ENCODE measurements around the gene PIK3CA. TPM values are rescaled to one million over a fixed set of nuclear protein-coding genes. Genes with fewer than 3 reads are reported as not detected.

Gene PIK3CA
- total and polyA plus RNA-seq, 2 experiments from 2014 or later: 5.1 to 13.4 TPM

DNA sequence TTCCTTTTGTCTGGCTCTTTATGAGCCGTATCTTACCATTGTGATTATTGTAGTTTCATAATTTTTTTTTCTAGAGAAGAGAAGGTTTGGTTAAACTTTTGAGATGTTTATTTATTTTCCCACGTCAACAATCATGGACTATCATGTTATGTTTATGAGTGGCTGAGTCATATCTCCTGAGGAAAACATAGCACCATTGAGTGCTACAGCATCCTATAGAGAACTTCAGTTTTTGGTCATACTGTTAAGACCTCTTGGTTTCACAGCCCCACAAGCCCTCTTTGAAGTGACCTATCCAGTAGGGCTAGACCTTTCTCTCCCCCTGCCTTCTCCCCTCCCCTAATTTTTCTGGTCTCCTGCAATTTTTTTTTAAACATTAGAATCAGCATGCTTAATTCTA lies 20.8 kb downstream of the PIK3CA start (continued):
- TF ChIP-seq, protein P1, sequence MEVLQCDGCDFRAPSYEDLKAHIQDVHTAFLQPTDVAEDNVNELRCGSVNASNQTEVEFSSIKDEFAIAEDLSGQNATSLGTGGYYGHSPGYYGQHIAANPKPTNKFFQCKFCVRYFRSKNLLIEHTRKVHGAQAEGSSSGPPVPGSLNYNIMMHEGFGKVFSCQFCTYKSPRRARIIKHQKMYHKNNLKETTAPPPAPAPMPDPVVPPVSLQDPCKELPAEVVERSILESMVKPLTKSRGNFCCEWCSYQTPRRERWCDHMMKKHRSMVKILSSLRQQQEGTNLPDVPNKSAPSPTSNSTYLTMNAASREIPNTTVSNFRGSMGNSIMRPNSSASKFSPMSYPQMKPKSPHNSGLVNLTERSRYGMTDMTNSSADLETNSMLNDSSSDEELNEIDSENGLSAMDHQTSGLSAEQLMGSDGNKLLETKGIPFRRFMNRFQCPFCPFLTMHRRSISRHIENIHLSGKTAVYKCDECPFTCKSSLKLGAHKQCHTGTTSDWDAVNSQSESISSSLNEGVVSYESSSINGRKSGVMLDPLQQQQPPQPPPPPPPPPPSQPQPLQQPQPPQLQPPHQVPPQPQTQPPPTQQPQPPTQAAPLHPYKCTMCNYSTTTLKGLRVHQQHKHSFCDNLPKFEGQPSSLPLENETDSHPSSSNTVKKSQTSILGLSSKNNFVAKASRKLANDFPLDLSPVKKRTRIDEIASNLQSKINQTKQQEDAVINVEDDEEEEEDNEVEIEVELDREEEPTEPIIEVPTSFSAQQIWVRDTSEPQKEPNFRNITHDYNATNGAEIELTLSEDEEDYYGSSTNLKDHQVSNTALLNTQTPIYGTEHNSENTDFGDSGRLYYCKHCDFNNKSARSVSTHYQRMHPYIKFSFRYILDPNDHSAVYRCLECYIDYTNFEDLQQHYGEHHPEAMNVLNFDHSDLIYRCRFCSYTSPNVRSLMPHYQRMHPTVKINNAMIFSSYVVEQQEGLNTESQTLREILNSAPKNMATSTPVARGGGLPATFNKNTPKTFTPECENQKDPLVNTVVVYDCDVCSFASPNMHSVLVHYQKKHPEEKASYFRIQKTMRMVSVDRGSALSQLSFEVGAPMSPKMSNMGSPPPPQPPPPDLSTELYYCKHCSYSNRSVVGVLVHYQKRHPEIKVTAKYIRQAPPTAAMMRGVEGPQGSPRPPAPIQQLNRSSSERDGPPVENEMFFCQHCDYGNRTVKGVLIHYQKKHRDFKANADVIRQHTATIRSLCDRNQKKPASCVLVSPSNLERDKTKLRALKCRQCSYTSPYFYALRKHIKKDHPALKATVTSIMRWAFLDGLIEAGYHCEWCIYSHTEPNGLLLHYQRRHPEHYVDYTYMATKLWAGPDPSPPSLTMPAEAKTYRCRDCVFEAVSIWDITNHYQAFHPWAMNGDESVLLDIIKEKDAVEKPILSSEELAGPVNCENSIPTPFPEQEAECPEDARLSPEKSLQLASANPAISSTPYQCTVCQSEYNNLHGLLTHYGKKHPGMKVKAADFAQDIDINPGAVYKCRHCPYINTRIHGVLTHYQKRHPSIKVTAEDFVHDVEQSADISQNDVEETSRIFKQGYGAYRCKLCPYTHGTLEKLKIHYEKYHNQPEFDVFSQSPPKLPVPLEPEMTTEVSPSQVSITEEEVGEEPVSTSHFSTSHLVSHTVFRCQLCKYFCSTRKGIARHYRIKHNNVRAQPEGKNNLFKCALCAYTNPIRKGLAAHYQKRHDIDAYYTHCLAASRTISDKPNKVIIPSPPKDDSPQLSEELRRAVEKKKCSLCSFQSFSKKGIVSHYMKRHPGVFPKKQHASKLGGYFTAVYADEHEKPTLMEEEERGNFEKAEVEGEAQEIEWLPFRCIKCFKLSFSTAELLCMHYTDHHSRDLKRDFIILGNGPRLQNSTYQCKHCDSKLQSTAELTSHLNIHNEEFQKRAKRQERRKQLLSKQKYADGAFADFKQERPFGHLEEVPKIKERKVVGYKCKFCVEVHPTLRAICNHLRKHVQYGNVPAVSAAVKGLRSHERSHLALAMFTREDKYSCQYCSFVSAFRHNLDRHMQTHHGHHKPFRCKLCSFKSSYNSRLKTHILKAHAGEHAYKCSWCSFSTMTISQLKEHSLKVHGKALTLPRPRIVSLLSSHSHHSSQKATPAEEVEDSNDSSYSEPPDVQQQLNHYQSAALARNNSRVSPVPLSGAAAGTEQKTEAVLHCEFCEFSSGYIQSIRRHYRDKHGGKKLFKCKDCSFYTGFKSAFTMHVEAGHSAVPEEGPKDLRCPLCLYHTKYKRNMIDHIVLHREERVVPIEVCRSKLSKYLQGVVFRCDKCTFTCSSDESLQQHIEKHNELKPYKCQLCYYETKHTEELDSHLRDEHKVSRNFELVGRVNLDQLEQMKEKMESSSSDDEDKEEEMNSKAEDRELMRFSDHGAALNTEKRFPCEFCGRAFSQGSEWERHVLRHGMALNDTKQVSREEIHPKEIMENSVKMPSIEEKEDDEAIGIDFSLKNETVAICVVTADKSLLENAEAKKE (CRISPR knock-in tag; IDR thresholded peaks at IDR 0.05): no peak
- TF ChIP-seq, protein P2, sequence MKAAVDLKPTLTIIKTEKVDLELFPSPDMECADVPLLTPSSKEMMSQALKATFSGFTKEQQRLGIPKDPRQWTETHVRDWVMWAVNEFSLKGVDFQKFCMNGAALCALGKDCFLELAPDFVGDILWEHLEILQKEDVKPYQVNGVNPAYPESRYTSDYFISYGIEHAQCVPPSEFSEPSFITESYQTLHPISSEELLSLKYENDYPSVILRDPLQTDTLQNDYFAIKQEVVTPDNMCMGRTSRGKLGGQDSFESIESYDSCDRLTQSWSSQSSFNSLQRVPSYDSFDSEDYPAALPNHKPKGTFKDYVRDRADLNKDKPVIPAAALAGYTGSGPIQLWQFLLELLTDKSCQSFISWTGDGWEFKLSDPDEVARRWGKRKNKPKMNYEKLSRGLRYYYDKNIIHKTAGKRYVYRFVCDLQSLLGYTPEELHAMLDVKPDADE (IDR thresholded peaks at IDR 0.05): no peak
- no peak for TF ChIP-seq ZNF114 (CRISPR knock-in tag; IDR thresholded peaks at IDR 0.05)
- TF ChIP-seq NANOG (IDR thresholded peaks at IDR 0.05; ENCODE audit: borderline replicate concordance): no peak

GRCh38 chr3:179172546-179172945 lies 24.4 kb downstream of the PIK3CA start:
- Mint-ChIP-seq H3K4me3 (no peak overlapping the region), H3K9me3 (no peaks in the 10 kb centered on the region; the same call in 1 of the 3 replicates), H3K27me3 (ENCODE audit: insufficient read depth, low read depth, poor library complexity) (peaks cover 1% of the 10 kb centered on the region), H3K27ac (no peak overlapping the region), H3K36me3 (ENCODE audit: low read depth) (no peaks in the 10 kb centered on the region), H3K4me1 (peaks cover 34% of the 10 kb centered on the region)
- Histone ChIP-seq H3K36me3 (ENCODE audit: insufficient read depth) (no peaks in the 10 kb centered on the region), H3K27me3 (ENCODE audit: insufficient read depth) (no peaks in the 10 kb centered on the region), H3F3A (replicated peaks; ENCODE audit: low read depth) (no peaks in the 10 kb centered on the region), H3K4me1 (ENCODE audit: insufficient read depth) (peaks cover 17% of the 10 kb centered on the region), H4K20me1 (replicated peaks; ENCODE audit: insufficient read depth) (no peaks in the 10 kb centered on the region), H3K79me2 (replicated peaks; ENCODE audit: insufficient read depth) (peaks cover 81% of the 10 kb centered on the region), H3K4me2 (no peak overlapping the region), H3K27ac (ENCODE audit: low read depth) (no peak overlapping the region), H3K4me3 (no peak overlapping the region), H3K9me2 (ENCODE audit: insufficient read depth) (no peaks in the 10 kb centered on the region), H2AFZ (no peak overlapping the region)
- ATAC-seq: no peak
- DNase-seq (ENCODE audit: low spot score): no peak
- TF ChIP-seq POLR2AphosphoS5 (IDR thresholded peaks at IDR 0.05; ENCODE audit: low read depth) (no peak), ZNF331 (CRISPR knock-in tag; IDR thresholded peaks at IDR 0.05; ENCODE audit: low read depth) (no peak), REST (IDR thresholded peaks at IDR 0.05; ENCODE audit: unreplicated experiment) (no peak), NANOG (IDR thresholded peaks at IDR 0.05; ENCODE audit: borderline replicate concordance) (no peak), ZNF114 (CRISPR knock-in tag; IDR thresholded peaks at IDR 0.05) (no peak), CREB1 (CRISPR knock-in tag; IDR thresholded peaks at IDR 0.05; ENCODE audit: low read depth) (no peak), EZH2 (IDR thresholded peaks at IDR 0.05; ENCODE audit: low read depth, unreplicated experiment) (no peak), EZH2phosphoT487 (IDR thresholded peaks at IDR 0.05; ENCODE audit: unreplicated experiment) (no peak), STAT1 (IDR thresholded peaks at IDR 0.05; ENCODE audit: unreplicated experiment) (no peak)
- TF ChIP-seq, protein P2 (IDR thresholded peaks at IDR 0.05): no peak
